GM19372 (cell line): ENCODE results near the gene KATNAL2.
"Not testable (repeated sequence)": the region's sequence is repeated elsewhere in the genome, so short reads cannot be mapped to it uniquely, and the experiment has no call there.

Experiments
- ATAC-seq: cut with Tn5 transposase; IDR thresholded peaks from one replicate; pipeline ENCODE4 v1.9.1; 2021; ENCODE audit warnings: mild to moderate bottlenecking, low read depth, moderate library complexity; ENCODE audit not compliant: unreplicated experiment

Gene KATNAL2

GRCh38 chr18:46939337-46939963, 22.0 kb downstream of the KATNAL2 start:
- ATAC-seq, result no peak

GRCh38 chr18:46939998-46940571, 22.7 kb downstream of the KATNAL2 start:
- no peak for ATAC-seq

GRCh38 chr18:46942646-46943045, 25.2 kb downstream of the KATNAL2 start:
- no peak for ATAC-seq

GRCh38 chr18:46946656-46947282, 29.4 kb downstream of the KATNAL2 start:
- peak; percentile 100 for ATAC-seq

- ATAC-seq, result no peak
Measured at GRCh38 chr18:46950064-46950656, 32.8 kb downstream of the KATNAL2 start.

GRCh38 chr18:46953195-46953594, 35.8 kb downstream of the KATNAL2 start:
- ATAC-seq, result no peak

- no peak for ATAC-seq
Measured at GRCh38 chr18:46958209-46958608, 40.8 kb downstream of the KATNAL2 start.

- not testable (repeated sequence) for ATAC-seq
Measured at GRCh38 chr18:46963656-46964578, 46.5 kb downstream of the KATNAL2 start.

- not testable (repeated sequence) for ATAC-seq
Measured at GRCh38 chr18:46964579-46965293, 47.3 kb downstream of the KATNAL2 start.

- not testable (repeated sequence) for ATAC-seq
Measured at GRCh38 chr18:46966266-46966665, 48.9 kb downstream of the KATNAL2 start.

- not testable (repeated sequence) for ATAC-seq
Measured at GRCh38 chr18:46969551-46969950, 52.1 kb downstream of the KATNAL2 start.

GRCh38 chr18:47019870-47020269, 102.5 kb downstream of the KATNAL2 start:
- not testable (repeated sequence) for ATAC-seq

- ATAC-seq, result not testable (repeated sequence)
Measured at GRCh38 chr18:47020757-47021156, 103.4 kb downstream of the KATNAL2 start.

- not testable (repeated sequence) for ATAC-seq
Measured at GRCh38 chr18:47022821-47023220, 105.4 kb downstream of the KATNAL2 start.

GRCh38 chr18:47023769-47024465, 106.5 kb downstream of the KATNAL2 start:
- not testable (repeated sequence) for ATAC-seq

GRCh38 chr18:47025557-47026174, 108.3 kb downstream of the KATNAL2 start:
- ATAC-seq, result not testable (repeated sequence)

GRCh38 chr18:47028738-47029137, 111.3 kb downstream of the KATNAL2 start:
- not testable (repeated sequence) for ATAC-seq

- ATAC-seq, result not testable (repeated sequence)
Measured at GRCh38 chr18:47029684-47030353, 112.4 kb downstream of the KATNAL2 start.
